Nucleus accumbens (tissue), 56 donors: ENCODE data around the gene FAM168B.

ENCODE experiments used
- DNase-seq, 56 donors: peaks; one replicate each; lab custom pipeline; 2025; lab: John Stamatoyannopoulos, UW

Gene FAM168B

GRCh38 chr2:131058214-131058843 is 34.9 kb downstream of the FAM168B start:
- no peak for DNase-seq

- DNase-seq = no peak
These were observed 36.4 kb downstream of the FAM168B start for GRCh38 chr2:131056932-131057287.

GRCh38 chr2:131056204-131056931 is 36.9 kb downstream of the FAM168B start:
- peak in 22 of 56 donors; percentile 17 to 55 (median 36) for DNase-seq

GRCh38 chr2:131055169-131056065 is 37.8 kb downstream of the FAM168B start:
- DNase-seq = peak in 12 of 56 donors; percentile 27 to 53 (median 40)

- DNase-seq = no peak
These were observed 38.8 kb downstream of the FAM168B start for GRCh38 chr2:131054488-131054887.

- DNase-seq = no peak
These were observed 40.5 kb downstream of the FAM168B start for GRCh38 chr2:131052741-131053263.

GRCh38 chr2:131050896-131051295 is 42.4 kb downstream of the FAM168B start:
- peak in 6 of 56 donors; percentile 18 to 42 (median 28) for DNase-seq

- no peak for DNase-seq
These were observed 44.0 kb downstream of the FAM168B start for GRCh38 chr2:131049150-131049718.

GRCh38 chr2:131048641-131049040 is 44.6 kb downstream of the FAM168B start:
- DNase-seq = no peak

GRCh38 chr2:131047920-131048560 is 45.2 kb downstream of the FAM168B start:
- no peak for DNase-seq

- DNase-seq = peak in 3 of 56 donors; percentile 24 to 44 (median 25)
These were observed 46.2 kb downstream of the FAM168B start for GRCh38 chr2:131046918-131047652.

- peak in 3 of 56 donors; percentile 7 to 33 (median 20) for DNase-seq
These were observed 47.0 kb downstream of the FAM168B start for GRCh38 chr2:131046028-131046917.

GRCh38 chr2:131045286-131046027 is 47.8 kb downstream of the FAM168B start:
- no peak for DNase-seq

- DNase-seq = no peak
These were observed 48.5 kb downstream of the FAM168B start for GRCh38 chr2:131044757-131045150.

- DNase-seq = no peak
These were observed 49.0 kb downstream of the FAM168B start for GRCh38 chr2:131044075-131044756.

- no peak for DNase-seq
These were observed 49.8 kb downstream of the FAM168B start for GRCh38 chr2:131043199-131044074.
